ENCODE measurements around the gene GADD45A.

DNA sequence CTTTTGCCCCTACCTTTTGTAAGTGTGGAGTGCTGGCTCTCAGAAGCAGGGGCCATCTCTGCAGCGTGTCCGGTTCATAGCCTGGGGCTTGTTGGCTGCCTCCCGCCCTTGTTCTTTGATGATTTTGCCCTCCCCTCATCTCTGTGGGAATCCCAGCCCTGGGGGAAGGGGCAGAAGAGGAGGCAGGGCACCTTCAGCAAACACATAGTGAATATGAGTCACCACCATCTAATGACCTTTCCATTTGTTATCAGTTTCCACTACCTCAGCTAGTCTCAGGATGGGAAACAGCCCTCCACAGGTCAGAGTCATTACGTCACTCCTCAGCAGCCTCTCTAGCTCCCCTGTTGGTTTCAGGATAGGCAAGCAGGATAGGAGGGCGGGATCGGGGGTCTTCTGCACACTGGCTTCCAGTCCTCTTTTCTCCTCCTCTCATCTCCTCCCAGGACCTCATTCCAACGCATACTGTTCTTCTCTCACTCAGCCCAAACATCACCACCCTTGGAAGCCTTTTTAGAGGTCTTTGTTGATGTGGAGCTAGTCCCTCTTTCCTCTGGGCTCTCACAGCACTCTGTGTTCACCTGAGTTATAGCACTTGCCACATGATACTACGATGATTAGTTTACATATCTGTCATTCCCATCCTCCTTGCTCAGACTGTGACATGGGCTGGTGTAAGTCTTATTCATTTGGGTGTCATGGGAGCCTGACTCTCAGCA, 15.8 kb downstream of the GADD45A start:
- TF ChIP-seq, protein P1, sequence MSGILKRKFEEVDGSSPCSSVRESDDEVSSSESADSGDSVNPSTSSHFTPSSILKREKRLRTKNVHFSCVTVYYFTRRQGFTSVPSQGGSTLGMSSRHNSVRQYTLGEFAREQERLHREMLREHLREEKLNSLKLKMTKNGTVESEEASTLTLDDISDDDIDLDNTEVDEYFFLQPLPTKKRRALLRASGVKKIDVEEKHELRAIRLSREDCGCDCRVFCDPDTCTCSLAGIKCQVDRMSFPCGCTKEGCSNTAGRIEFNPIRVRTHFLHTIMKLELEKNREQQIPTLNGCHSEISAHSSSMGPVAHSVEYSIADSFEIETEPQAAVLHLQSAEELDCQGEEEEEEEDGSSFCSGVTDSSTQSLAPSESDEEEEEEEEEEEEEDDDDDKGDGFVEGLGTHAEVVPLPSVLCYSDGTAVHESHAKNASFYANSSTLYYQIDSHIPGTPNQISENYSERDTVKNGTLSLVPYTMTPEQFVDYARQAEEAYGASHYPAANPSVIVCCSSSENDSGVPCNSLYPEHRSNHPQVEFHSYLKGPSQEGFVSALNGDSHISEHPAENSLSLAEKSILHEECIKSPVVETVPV (CRISPR knock-in tag; IDR thresholded peaks at IDR 0.05), result no peak
- TF ChIP-seq BACH2 (CRISPR knock-in tag; IDR thresholded peaks at IDR 0.05; ENCODE audit: borderline replicate concordance) (no peak), PPARA (CRISPR knock-in tag; IDR thresholded peaks at IDR 0.05; ENCODE audit: borderline replicate concordance) (no peak), TCF4 (CRISPR knock-in tag; IDR thresholded peaks at IDR 0.05; ENCODE audit: borderline replicate concordance) (no peak), RARB (CRISPR knock-in tag; IDR thresholded peaks at IDR 0.05) (no peak), ZC3H10 (CRISPR knock-in tag; IDR thresholded peaks at IDR 0.05) (no peak), ZFP3 (CRISPR knock-in tag; IDR thresholded peaks at IDR 0.05) (no peak)
- TF ChIP-seq, protein P2, sequence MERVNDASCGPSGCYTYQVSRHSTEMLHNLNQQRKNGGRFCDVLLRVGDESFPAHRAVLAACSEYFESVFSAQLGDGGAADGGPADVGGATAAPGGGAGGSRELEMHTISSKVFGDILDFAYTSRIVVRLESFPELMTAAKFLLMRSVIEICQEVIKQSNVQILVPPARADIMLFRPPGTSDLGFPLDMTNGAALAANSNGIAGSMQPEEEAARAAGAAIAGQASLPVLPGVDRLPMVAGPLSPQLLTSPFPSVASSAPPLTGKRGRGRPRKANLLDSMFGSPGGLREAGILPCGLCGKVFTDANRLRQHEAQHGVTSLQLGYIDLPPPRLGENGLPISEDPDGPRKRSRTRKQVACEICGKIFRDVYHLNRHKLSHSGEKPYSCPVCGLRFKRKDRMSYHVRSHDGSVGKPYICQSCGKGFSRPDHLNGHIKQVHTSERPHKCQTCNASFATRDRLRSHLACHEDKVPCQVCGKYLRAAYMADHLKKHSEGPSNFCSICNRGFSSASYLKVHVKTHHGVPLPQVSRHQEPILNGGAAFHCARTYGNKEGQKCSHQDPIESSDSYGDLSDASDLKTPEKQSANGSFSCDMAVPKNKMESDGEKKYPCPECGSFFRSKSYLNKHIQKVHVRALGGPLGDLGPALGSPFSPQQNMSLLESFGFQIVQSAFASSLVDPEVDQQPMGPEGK (CRISPR knock-in tag; IDR thresholded peaks at IDR 0.05; ENCODE audit: borderline replicate concordance), result no peak
